Tongue (tissue), 2 donors: ENCODE data around the gene ASCL2. TPM values are rescaled to one million over a fixed set of nuclear protein-coding genes. Genes with fewer than 3 reads are reported as not detected.

ENCODE experiments used
- DNase-seq: peaks from one replicate; pipeline ENCODE4 v3.0.0-alpha.2; 2015
- total RNA-seq: library from RNA; depleted of rRNA; stranded (reverse); fragments of >200 nt; gene quantifications from one replicate; pipeline ENCODE4 v1.2.3, GENCODE V29; 2014

The ASCL2 gene
- total RNA-seq, 1 donor from 2014 or later, result 4.1 TPM

DNA sequence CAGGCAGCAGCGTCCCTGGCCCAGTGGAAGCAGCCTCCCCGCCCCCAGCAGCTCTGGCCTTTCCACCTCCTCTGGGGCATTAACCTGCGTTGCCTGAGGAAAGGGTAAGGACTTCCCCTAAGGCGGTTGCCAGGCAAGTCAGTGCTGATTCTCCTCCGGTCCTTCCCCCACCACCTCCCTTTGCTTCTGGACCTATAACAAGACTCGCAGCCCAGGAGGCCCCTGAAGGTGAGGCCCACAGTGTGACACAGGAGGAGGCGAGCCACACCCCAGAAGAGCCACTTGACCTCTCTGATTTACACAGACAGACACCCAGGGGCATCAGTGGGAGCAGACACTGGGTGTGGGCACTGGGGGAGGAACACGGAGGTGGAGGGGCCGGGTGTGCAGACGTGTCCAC lies 35.4 kb downstream of the ASCL2 start:
- no peak for DNase-seq

DNA sequence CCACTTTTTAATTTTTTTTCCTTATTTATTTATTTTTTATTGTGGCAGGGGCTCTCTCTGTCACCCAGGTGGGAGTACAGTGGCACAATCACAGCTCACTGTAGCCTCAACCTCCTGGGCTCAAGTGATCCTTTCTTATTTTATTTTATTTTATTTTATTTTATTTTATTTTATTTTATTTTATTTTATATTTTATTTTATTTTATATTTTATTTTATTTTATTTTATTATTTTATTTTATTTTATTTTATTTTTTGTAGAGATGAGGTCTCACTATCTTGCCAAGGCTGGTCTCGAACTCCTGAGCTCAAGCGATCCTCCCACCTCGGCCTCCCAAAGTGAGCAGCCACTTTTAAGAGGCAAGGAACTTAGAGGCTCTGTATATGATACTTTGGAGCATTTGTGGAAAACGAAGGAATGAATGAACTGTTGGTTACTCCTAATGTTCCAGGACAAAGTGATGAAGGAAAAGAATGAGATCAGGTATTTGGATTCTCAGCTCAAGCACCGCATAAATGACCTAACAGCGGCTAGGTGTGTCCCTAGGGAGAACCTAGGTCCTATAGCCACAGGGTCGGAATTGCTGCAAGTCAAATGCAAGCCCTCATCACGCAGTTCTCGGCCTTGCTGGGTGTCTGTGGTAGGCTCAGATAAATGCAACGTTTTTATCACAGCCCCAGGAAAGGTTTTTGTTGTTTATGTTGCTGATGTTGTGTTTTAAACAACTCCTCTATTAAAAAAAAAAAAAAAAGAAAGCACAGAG lies 36.5 kb downstream of the ASCL2 start:
- DNase-seq, result no peak

DNA sequence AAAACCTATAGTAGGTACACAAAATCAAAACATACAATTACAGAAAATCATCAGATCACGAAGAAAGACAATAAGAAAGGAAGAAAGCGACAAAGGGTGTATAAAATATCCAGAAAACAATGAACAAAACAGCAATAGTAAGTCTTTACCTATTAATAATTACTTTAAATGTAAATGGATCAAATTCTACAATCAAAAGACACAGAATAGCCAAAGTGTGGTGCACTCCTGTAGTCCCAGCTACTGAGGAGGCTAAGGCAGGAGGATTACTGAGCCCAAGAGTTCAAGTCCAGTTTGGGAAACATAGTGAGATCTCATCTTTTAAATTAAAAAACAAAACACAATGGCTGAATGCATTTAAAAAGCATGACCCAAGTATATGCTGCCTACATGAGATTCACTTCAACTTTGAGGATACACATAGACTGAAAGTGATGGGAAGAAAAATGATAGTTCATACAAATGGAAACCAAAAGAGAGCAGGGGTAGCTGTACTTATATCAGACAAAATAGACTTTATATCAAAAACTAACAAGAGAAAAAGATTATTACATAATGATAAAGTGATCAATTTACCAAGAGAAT lies 40.6 kb downstream of the ASCL2 start:
- no peak for DNase-seq

DNA sequence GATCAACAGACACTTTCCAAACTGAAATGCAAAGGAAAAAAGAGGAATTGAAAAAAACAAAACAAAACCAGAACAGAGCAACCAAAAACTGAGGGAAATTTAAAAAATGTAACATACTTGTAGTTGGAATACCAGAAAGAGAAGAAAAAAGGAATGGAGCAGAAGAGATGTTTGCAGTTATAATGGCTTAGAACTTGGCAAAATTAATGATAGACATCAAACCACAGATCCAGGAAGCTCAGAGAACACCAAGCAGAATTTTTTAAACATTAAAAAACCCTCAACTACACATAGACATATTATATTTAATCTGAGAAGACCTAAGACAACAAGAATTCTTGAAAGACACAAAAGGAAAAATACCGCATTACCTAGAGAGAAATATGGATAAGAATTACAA lies 46.1 kb downstream of the ASCL2 start:
- DNase-seq, result no peak

DNA sequence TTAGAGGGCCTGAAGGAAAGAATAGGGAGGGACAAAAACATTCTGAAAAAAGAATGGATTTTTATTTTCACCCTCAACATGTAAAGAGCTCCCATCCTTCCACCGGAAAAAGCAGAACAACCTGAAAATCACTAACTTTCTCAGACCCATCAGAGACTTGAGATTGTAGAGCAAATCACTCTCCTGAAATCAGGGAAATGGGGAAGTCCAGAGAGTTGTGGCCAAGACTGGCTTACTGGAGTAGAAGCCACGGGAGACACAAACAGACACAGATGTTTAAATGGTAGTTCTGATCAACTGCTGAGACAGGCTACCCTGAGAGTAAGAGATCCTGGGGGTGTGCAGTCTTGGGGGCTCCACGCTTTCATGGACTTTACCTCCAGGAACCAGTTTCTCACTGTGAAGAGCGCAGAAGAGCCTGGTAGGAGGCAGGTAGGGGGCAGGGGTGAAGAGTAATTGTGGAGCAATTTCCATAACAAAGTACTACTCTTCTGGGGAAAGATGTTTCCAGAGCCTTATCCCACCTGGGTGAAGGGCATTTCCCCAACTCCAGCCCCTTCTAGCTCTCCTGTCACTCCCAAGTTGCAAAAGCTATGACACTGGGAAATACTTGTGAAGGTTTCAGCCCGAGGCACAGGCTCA lies 47.1 kb downstream of the ASCL2 start:
- DNase-seq, result no peak

DNA sequence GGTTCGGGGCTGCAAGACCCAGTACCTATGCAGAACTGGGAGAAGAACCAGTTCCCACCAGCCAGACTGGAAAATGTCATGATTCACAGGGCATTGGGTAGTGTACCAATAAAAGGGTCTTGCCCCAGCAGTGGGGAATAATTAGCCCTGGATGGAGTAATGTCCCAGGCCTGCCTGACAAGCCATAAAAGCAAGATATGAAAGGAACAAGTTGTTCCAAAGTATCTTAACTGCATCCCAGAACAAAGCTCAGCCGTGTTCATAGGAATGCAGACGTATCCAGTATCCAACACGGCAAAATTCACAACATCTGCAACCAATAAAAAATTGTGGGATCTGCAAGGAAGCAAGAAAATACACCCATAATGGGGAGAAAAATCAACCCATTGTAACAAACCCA lies 47.9 kb downstream of the ASCL2 start:
- DNase-seq, result no peak

DNA sequence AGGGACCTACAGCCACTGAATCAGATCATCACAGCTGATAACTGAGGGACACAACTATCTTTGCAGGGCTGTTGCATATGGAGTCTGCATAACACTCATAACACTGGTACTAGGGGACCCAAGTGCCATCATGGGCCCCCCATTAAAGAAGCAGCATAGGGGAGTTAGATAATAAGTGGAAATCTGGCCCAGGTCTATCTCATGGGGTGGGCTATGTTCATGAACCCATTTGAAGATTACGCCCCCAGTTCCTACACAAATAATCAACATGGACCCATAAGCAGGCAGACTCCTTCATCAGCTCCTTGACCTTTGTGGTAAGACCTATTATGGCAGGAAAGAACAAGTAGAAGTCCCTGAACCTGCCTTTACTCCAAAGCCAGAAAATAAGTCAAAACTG lies 48.8 kb downstream of the ASCL2 start:
- no peak for DNase-seq

DNA sequence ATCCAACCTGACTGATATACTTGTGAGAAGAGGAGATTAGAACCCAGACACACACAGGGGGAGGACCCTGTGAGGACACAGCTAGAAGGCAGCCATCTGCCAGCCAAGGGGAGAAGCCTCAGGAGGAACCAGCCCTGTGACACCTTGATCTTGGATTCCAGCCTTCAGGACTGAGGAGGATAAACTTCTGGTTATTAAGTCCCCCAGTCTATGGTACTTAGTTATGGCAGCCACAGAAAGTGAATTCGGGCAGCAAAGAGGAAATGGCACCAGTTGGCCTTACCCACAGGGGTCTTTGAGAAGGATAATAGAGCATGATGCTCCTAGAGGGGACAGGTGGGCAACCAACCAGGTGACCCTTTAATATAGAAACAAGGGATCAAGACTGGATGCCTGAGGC lies 49.4 kb downstream of the ASCL2 start:
- DNase-seq, result no peak

DNA sequence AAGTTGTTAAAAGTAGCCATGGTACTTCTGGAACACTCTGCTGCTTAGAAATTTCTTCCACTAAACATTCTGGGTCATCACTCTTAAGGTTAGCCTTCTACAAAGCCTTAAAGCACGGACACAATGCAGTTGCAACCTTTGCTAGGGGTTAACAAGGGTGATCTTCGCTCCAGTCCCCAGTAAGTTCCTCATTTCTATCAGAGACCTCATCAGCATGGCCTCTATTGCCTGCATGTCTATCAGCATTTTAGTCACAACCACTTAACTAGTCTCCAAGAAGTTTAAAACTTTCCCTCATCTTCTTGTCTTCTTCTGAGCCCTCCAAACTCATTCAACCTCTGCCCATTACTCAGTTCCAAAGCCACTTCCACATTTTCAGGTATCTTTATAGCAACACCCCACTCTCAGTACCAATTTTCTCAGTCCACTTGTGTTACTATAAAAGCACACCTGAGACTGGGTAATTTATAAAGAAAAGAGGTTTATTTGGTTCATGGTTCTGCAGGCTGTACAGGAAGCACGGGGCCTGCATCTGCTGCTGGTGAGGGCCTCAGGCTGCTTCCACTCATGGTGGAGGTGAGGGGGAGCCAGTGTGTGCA lies 50.1 kb downstream of the ASCL2 start:
- no peak for DNase-seq

DNA sequence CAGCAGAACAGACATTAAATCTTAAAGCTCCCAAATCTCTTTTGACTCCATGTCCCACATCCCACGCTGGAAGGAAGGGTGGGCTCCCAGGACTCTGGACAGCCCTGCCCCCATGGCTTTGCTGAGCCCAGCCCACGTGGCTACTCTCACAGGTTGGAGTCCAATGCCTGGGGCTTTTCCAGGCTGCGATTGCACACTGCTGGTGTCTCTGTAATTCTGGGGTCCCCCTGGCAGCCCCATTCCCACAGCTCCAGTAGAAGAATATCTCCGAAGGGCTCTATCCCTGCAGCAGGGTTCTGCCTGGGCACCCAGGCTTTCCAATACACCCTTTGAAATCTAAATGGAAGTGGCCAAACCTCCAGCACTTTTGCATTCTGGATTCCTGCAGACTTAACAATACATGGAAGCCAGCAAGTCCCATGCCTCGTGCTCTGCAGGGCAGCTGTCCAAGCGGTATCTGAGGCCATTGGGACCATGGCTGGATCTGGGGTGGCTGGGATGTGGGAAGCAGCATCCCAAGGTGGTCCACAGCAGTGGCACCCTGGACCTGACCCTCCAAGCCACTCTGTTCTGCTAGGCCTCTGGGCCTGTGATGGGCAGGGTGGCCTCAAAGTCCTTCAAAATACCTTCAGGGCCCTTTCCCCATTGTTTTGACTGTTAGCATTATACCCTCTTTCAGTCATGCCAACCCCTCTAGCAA lies 50.9 kb downstream of the ASCL2 start:
- no peak for DNase-seq

Other genes starting within 250 kb of the ASCL2 start
- 1,514 TPM for gene IGF2, start 131.2 kb downstream of the ASCL2 start, total RNA-seq
- not detected for gene INS, start 109.4 kb downstream of the ASCL2 start, total RNA-seq
- gene TH, start 98.8 kb downstream of the ASCL2 start, total RNA-seq, result 0.62 TPM
- gene C11orf21, start 31.3 kb upstream of the ASCL2 start, total RNA-seq, result 0.10 TPM
- 2.1 TPM for gene TSPAN32, start 31.4 kb upstream of the ASCL2 start, total RNA-seq
- 377 TPM for gene CD81, start 106.7 kb upstream of the ASCL2 start, total RNA-seq
- gene TSSC4, start 130.2 kb upstream of the ASCL2 start, total RNA-seq, result 21.6 TPM
- 0.41 TPM for gene TRPM5, start 173.9 kb upstream of the ASCL2 start, total RNA-seq
- 2.6 TPM for gene KCNQ1, start 174.4 kb upstream of the ASCL2 start, total RNA-seq